Ramos (cell line): Measurements from ENCODE around the gene IGF2BP2.
"Not testable (repeated sequence)": the region's sequence is repeated elsewhere in the genome, so short reads cannot be mapped to it uniquely, and the experiment has no call there.

Source experiments
- in situ Hi-C: fragments of 300-500 bp; cut with MboI; formaldehyde crosslinking; loops from one replicate; pipeline ENCODE4 v1.14.3; 2022; ENCODE audit warnings: low sequenced_read_pairs; ENCODE audit not compliant: unreplicated experiment

The IGF2BP2 gene

DNA sequence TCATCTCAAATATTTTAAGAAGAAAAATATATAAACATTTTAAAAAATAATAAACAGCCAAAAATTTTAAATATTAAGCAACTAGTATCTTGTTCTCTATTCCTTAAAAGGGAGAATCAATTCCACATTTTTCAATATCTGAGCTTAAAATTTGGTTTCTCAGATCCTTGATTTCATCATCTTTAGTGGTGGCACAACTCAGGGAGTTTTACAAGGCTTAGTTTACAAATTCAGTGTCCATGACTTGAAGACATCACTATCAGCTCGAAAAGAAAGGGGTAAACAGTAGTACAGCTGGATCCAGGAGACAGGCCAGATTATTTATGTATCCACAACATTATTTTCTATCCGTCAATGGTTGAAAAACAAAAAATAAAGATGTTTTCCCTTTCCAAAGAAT is 11.6 kb downstream of the IGF2BP2 start:
- in situ Hi-C loops, result no loop called here

GRCh38 chr3:185807445-185808068 is 17.3 kb downstream of the IGF2BP2 start:
- in situ Hi-C loops, result no loop called here

GRCh38 chr3:185798831-185799110 is 26.1 kb downstream of the IGF2BP2 start:
- in situ Hi-C loops, result not testable (repeated sequence)

DNA sequence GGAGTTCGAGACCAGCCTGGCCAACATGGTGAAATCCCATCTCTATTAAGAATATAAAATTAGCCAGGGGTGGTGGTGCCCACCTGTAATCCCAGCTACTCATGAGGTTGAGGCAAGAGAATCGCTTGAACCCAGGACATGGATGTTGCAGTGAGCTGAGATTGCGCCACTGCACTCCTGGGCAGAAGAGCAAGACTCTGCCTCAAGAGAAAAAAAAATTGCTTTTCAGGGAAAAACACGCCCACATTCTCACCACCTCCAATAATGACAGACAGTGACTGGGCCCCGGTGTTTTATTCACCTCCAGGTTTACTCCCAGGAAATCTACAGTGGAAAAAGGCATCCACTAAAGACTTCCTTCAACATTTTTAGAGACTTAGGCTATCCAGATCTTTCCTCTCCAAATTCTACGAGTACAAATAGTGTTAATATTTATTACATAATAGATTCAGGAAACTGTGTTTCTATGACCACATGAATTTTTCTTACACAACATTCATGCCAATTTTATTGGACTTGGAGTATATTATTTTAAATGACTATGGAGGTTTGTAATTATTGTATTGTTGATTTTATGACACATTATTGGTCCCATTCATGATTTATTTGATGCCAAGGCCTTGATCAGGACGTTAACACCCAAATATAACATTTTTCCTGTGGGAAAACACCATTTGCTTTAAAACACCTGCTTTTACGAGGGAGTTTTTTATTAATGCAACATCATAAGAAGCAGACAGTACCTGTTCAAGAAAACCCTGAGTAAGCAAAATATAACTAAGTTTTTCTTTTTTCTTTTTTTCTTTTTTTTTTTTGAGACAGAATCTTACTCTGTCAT is 26.6 kb downstream of the IGF2BP2 start:
- in situ Hi-C loops, result no loop called here

- in situ Hi-C loops, result no loop called here
Measured at GRCh38 chr3:185797108-185797881, 27.5 kb downstream of the IGF2BP2 start.

DNA sequence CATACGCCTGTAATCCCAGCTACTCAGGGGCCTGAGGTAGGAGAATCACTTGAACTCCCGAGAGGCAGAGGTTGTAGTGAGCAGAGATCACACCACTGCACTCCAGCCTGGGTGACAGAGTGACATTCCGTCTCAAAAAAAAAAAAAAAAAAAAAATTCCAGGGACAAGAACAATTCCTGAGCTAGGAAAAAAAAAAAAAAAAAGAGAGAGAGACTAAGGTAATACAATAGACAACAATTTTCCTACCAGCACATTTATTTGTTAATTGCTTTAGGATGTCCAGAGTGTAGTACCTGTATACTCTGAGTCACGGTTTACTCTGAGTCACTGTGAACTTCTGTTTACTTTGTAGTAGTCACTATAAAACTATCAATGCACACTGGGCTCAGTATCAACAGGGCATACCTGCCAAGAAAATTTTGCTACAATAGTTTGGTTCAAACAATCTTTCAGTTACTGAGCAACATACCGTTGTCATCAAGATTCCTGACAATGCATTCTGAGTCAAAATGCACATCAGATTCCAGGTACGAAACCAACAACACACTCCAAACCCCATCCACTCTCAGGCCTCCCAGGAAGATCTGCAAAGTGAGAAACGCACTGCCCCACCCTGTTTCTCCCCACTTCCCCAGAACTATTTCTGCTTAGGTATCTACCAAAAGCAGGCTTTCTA is 28.3 kb downstream of the IGF2BP2 start:
- in situ Hi-C loops, result no loop called here

DNA sequence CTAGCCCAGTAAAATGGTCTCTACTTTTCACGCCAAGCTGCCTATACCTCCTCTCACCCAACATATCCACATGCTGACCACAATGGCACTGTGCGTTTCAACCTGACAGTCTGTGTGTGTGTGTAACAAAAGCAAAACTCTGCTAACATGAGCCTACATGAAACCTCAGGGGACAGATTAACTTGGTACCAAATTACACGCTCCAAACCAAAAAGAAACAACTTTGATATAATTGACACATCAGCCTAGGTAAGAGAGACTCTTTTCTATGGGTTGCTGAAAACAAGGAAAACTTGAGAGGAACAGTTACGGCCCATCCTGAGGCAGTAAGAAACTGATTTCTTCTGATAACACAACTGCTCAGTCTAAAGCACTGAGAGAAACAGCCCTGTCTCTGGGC is 31.5 kb downstream of the IGF2BP2 start:
- in situ Hi-C loops, result no loop called here

GRCh38 chr3:185792955-185793354 is 31.9 kb downstream of the IGF2BP2 start:
- in situ Hi-C loops, result no loop called here

DNA sequence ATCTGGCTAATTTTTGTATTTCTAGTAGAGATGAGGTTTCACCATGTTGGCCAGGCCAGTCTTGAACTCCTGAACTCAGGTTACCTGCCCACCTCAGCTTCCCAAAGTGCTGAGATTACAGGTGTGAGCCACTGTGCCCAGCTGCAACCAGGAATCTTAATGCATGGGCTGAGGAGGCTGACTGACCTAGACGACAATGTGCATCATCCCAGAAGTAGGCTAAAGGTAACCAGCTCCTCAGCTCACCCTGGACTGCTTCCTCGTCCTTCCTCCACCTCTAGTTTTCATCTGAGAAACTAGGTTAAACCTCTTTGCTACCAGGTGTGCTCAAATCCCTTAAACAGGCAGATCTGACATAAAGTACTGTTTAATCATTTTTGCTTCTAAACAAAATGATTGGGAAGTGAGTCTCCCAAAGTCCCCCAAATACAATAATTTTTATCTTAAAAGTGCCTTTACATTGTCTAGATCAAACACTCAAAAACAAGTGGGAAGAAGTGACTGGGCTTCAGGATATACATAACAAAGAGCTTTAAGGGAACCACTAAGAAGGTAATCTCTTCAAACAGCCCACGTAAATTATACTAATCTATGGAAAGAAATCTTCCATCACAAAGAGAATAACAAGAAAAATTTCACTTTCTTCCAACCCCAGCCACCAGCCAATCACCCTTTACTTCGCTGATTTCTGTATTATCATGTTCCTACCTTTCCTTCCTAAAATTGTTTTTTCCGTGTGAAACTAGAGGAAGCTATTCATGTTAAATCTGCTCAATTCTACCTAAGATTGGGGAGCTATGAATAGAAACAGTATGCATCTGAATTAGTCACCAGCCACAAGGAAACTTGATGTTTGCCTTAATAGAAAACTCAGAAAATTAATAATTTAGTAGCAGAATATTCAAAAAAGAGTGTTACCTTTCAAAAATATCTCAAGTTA is 34.7 kb downstream of the IGF2BP2 start:
- in situ Hi-C loops, result no loop called here

DNA sequence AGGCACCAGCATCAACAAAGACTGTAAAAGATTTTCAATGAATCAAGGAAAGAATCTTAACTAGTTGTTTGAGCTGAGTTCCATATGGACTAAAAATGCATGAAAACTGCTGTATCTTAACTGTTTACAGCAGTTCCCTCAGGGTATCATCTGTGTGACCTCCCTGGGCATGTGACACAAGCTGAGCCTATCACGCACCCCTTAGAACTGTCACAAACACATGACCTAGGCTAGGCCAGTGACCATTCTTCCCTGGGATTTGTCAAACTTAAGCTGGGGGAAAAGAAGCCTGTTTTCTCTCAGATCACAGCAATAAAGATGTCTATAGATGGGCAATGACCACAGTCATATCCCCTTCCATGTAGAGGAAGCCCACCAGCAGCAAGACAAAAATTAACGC is 35.7 kb downstream of the IGF2BP2 start:
- in situ Hi-C loops, result no loop called here

- in situ Hi-C loops, result no loop called here
Measured at GRCh38 chr3:185788292-185788691, 36.5 kb downstream of the IGF2BP2 start.

GRCh38 chr3:185786956-185787877 is 37.6 kb downstream of the IGF2BP2 start:
- in situ Hi-C loops, result no loop called here

DNA sequence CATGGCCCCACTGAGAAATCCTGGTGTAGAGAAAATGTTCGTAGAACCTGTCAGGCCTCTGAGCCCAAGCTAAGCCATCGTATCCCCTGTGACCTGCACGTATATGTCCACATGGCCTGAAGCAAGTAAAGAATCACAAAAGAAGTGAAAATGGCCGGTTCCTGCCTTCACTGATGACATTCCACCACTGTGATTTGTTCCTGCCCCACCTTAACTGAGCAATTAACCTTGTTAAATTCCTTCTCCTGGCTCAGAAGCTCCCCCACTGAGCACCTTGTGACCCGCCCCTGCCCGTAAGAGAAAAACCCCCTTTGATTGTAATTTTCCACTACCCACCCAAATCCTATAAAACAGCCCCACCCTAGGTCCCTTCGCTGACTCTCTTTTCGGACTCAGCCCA is 38.6 kb downstream of the IGF2BP2 start:
- in situ Hi-C loops, result not testable (repeated sequence)

- in situ Hi-C loops, result no loop called here
Measured at GRCh38 chr3:185784317-185784716, 40.5 kb downstream of the IGF2BP2 start.

DNA sequence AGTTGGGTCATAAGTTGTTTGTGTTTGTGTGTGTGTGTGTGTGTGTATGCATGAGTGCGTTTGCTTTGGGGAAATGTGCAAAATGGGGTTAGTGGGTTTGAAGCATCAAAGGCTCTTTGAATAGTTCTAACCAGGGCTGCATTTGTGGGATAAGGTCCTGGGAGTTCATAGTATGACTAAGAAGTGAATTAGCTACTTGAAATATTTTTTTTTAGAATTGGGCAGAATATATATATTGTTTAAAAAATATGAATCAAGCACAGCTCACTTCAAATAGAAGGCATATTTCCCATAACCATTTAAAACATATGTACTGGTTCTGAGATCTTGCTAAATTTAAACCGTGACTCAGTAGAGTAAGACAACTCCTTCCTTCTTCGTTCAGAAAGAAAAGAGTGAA is 43.1 kb downstream of the IGF2BP2 start:
- in situ Hi-C loops, result no loop called here

- in situ Hi-C loops, result no loop called here
Measured at GRCh38 chr3:185779461-185779860, 45.4 kb downstream of the IGF2BP2 start.

DNA sequence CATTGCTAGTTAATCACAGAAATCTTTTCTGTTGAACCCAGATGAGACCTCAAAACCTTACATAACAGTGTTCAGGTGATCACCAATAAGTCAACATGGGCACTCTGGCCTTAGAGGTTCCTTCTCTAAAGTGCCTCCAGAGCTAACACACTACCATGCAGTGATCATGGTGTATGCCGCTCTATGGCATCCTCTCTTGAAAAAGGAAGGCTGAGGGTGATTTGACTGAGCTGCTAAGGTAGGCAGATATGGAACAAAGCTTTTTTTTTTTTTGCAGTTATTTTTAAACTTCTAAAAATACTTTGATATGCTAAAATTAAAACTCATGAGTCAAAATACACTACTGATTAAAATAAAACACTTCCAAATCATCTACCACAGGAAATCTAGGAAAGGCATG is 46.0 kb downstream of the IGF2BP2 start:
- in situ Hi-C loops, result no loop called here

GRCh38 chr3:185778094-185778493 is 46.7 kb downstream of the IGF2BP2 start:
- in situ Hi-C loops, result no loop called here

- in situ Hi-C loops, result no loop called here
Measured at GRCh38 chr3:185770109-185770508, 54.7 kb downstream of the IGF2BP2 start.
